ENCODE data around the gene OVAAL. TPM values are rescaled to one million over a fixed set of nuclear protein-coding genes. Genes with fewer than 3 reads are reported as not detected.

OVAAL gene
- total and polyA plus RNA-seq, 2 of the 8 experiments (the other 6 are each of a cell fraction or from before 2014, with no cell fraction given) = not detected

DNA sequence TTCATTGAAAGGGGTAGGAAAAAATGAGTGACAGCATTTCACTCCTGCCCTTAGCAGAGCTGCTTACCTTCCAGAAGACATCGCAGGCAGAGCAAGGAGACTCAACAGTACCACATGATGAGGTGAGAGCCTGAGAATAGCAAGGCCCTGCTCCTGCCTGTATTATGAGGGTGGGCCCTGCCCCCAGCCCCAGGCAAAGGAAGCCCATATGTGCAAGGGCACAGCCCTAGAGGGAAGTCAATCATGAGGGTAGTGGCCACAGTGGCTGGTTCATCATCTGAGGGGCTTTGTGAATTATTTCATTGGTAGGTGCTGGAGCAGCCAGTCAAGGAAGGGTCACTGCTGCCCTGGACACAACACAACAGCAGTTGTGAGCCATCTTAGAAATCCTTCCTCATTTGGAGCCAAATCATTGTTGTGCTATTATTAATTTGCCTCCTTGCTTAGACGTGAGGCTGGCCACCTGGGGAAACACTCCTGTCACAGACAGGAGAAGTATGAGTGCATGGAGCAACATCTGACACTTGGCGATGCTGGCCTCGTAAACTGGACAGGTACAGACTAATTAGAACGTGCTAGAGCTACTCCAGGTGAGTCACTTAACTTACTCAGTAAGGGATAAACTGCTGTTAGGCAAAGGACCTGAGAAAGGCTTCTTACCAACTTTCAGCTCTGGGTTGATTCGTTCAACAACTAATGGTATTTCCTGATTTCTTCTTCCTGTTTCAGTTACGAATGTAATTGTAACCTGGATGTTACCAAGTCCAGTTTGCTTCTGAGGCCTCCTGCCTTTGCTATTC is 33.6 kb upstream of the OVAAL start (continued):
- TF ChIP-seq, protein P1, sequence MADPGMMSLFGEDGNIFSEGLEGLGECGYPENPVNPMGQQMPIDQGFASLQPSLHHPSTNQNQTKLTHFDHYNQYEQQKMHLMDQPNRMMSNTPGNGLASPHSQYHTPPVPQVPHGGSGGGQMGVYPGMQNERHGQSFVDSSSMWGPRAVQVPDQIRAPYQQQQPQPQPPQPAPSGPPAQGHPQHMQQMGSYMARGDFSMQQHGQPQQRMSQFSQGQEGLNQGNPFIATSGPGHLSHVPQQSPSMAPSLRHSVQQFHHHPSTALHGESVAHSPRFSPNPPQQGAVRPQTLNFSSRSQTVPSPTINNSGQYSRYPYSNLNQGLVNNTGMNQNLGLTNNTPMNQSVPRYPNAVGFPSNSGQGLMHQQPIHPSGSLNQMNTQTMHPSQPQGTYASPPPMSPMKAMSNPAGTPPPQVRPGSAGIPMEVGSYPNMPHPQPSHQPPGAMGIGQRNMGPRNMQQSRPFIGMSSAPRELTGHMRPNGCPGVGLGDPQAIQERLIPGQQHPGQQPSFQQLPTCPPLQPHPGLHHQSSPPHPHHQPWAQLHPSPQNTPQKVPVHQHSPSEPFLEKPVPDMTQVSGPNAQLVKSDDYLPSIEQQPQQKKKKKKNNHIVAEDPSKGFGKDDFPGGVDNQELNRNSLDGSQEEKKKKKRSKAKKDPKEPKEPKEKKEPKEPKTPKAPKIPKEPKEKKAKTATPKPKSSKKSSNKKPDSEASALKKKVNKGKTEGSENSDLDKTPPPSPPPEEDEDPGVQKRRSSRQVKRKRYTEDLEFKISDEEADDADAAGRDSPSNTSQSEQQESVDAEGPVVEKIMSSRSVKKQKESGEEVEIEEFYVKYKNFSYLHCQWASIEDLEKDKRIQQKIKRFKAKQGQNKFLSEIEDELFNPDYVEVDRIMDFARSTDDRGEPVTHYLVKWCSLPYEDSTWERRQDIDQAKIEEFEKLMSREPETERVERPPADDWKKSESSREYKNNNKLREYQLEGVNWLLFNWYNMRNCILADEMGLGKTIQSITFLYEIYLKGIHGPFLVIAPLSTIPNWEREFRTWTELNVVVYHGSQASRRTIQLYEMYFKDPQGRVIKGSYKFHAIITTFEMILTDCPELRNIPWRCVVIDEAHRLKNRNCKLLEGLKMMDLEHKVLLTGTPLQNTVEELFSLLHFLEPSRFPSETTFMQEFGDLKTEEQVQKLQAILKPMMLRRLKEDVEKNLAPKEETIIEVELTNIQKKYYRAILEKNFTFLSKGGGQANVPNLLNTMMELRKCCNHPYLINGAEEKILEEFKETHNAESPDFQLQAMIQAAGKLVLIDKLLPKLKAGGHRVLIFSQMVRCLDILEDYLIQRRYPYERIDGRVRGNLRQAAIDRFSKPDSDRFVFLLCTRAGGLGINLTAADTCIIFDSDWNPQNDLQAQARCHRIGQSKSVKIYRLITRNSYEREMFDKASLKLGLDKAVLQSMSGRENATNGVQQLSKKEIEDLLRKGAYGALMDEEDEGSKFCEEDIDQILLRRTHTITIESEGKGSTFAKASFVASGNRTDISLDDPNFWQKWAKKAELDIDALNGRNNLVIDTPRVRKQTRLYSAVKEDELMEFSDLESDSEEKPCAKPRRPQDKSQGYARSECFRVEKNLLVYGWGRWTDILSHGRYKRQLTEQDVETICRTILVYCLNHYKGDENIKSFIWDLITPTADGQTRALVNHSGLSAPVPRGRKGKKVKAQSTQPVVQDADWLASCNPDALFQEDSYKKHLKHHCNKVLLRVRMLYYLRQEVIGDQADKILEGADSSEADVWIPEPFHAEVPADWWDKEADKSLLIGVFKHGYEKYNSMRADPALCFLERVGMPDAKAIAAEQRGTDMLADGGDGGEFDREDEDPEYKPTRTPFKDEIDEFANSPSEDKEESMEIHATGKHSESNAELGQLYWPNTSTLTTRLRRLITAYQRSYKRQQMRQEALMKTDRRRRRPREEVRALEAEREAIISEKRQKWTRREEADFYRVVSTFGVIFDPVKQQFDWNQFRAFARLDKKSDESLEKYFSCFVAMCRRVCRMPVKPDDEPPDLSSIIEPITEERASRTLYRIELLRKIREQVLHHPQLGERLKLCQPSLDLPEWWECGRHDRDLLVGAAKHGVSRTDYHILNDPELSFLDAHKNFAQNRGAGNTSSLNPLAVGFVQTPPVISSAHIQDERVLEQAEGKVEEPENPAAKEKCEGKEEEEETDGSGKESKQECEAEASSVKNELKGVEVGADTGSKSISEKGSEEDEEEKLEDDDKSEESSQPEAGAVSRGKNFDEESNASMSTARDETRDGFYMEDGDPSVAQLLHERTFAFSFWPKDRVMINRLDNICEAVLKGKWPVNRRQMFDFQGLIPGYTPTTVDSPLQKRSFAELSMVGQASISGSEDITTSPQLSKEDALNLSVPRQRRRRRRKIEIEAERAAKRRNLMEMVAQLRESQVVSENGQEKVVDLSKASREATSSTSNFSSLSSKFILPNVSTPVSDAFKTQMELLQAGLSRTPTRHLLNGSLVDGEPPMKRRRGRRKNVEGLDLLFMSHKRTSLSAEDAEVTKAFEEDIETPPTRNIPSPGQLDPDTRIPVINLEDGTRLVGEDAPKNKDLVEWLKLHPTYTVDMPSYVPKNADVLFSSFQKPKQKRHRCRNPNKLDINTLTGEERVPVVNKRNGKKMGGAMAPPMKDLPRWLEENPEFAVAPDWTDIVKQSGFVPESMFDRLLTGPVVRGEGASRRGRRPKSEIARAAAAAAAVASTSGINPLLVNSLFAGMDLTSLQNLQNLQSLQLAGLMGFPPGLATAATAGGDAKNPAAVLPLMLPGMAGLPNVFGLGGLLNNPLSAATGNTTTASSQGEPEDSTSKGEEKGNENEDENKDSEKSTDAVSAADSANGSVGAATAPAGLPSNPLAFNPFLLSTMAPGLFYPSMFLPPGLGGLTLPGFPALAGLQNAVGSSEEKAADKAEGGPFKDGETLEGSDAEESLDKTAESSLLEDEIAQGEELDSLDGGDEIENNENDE (IDR thresholded peaks at IDR 0.05; ENCODE audit: insufficient replicate concordance, low read length) = no peak
- TF ChIP-seq TAF1 (IDR thresholded peaks at IDR 0.05; ENCODE audit: low read depth, low read length) (no peak), KDM1A (IDR thresholded peaks at IDR 0.05; ENCODE audit: borderline replicate concordance, low read length) (no peak), CREB1 (IDR thresholded peaks at IDR 0.05) (no peak), MAFK (IDR thresholded peaks at IDR 0.05; ENCODE audit: low read depth, low read length) (no peak), SUZ12 (IDR thresholded peaks at IDR 0.05; ENCODE audit: low read length) (no peak), KDM4A (IDR thresholded peaks at IDR 0.05; ENCODE audit: low read depth, low read length, severe bottlenecking) (no peak), SAP30 (IDR thresholded peaks at IDR 0.05; ENCODE audit: insufficient read depth, insufficient replicate concordance, low read length) (no peak), POLR2AphosphoS5 (IDR thresholded peaks at IDR 0.05; ENCODE audit: low read depth, low read length) (no peak), TBP (IDR thresholded peaks at IDR 0.05; ENCODE audit: low read depth, low read length) (no peak)
